GM18505 (cell line): ENCODE measurements around the gene MYEOV.

Experiments
- ATAC-seq: cut with Tn5 transposase; IDR thresholded peaks from one replicate; pipeline ENCODE4 v1.9.1; 2021; ENCODE audit not compliant: unreplicated experiment
- POLR2A ChIP-seq: IDR thresholded peaks from 4 replicates; pipeline ENCODE4 v1.6.1; 2011; ENCODE audit warnings: borderline replicate concordance; ENCODE audit not compliant: insufficient read depth, insufficient read length; ENCODE audit errors: extremely low read depth

MYEOV gene

GRCh38 chr11:69304258-69304657 lies 10.3 kb downstream of the MYEOV start:
- no peak for ATAC-seq
- no peak for TF ChIP-seq POLR2A

- ATAC-seq = no peak
- TF ChIP-seq POLR2A = no peak
Measured at GRCh38 chr11:69304686-69305085, 10.7 kb downstream of the MYEOV start.

GRCh38 chr11:69305885-69306540 lies 12.1 kb downstream of the MYEOV start:
- ATAC-seq = no peak
- no peak for TF ChIP-seq POLR2A

GRCh38 chr11:69306821-69307220 lies 12.9 kb downstream of the MYEOV start:
- no peak for ATAC-seq
- no peak for TF ChIP-seq POLR2A

- ATAC-seq = no peak
- no peak for TF ChIP-seq POLR2A
Measured at GRCh38 chr11:69307421-69307820, 13.5 kb downstream of the MYEOV start.

GRCh38 chr11:69307871-69308431 lies 14.0 kb downstream of the MYEOV start:
- no peak for TF ChIP-seq POLR2A
- ATAC-seq = no peak

- TF ChIP-seq POLR2A = no peak
- no peak for ATAC-seq
Measured at GRCh38 chr11:69308491-69308911, 14.5 kb downstream of the MYEOV start.

- no peak for ATAC-seq
- no peak for TF ChIP-seq POLR2A
Measured at GRCh38 chr11:69308936-69309615, 15.1 kb downstream of the MYEOV start.

GRCh38 chr11:69309631-69310280 lies 15.8 kb downstream of the MYEOV start:
- no peak for ATAC-seq
- no peak for TF ChIP-seq POLR2A

GRCh38 chr11:69310351-69310750 lies 16.4 kb downstream of the MYEOV start:
- no peak for ATAC-seq
- no peak for TF ChIP-seq POLR2A

GRCh38 chr11:69310934-69311766 lies 17.2 kb downstream of the MYEOV start:
- ATAC-seq = no peak
- no peak for TF ChIP-seq POLR2A

- TF ChIP-seq POLR2A = no peak
- ATAC-seq = no peak
Measured at GRCh38 chr11:69311767-69312385, 17.9 kb downstream of the MYEOV start.
